ENCODE data around the gene TMEM115. TPM values are rescaled to one million over a fixed set of nuclear protein-coding genes. Genes with fewer than 3 reads are reported as not detected.

The TMEM115 gene
- 21.4 TPM for polyA plus RNA-seq (2013, experiment 1 of 2)
- polyA plus RNA-seq (2013, experiment 2 of 2), result 20.8 TPM

- Histone ChIP-seq H2AK5ac (ENCODE audit: low read depth, low read length) (peak within 1 kb of the TSS; percentile 79), H4K91ac (ENCODE audit: low read depth, low read length, poor library complexity) (no peak within 1 kb of the TSS), H2BK12ac (ENCODE audit: low read length) (no peak within 1 kb of the TSS), H3K9me3 (replicated peaks in 1 of 2; ENCODE audit: control insufficient read depth in 2 of 2, insufficient read depth in 1 of 2, low read depth in 1 of 2, low read length in 2 of 2) (no peaks in the 10 kb centered on the region), H3K4ac (ENCODE audit: low read length) (peak within 1 kb of the TSS; percentile 12), H3K4me3 (ENCODE audit: low read length in 2 of 2) (peak within 1 kb of the TSS; percentile 96), H2BK15ac (ENCODE audit: low read length) (no peak within 1 kb of the TSS), H3K18ac (ENCODE audit: low read length) (peak within 1 kb of the TSS; percentile 98), H3K27ac (replicated peaks; ENCODE audit: low read length) (no peak within 1 kb of the TSS), H3K9ac (ENCODE audit: low read depth, low read length, poor library complexity) (peak within 1 kb of the TSS; percentile 100), H2BK120ac (ENCODE audit: low read depth, low read length) (no peak within 1 kb of the TSS), H2AFZ (ENCODE audit: low read length) (peak within 1 kb of the TSS; percentile 92), H3K4me2 (ENCODE audit: insufficient read depth, low read length, poor library complexity, severe bottlenecking) (peak within 1 kb of the TSS; percentile 94), H3K27me3 (ENCODE audit: control insufficient read depth in 3 of 3, insufficient read depth in 3 of 3, low read depth in 1 of 3, low read length in 3 of 3) (peaks cover 0 to 19% (median 2%) of the 10 kb centered on the region in 3 experiments), H3K4me1 (ENCODE audit: control insufficient read depth in 2 of 2, insufficient read depth in 1 of 2, low read depth in 1 of 2, low read length in 2 of 2) (peaks cover 27 to 29% of the 10 kb centered on the region in 2 donors), H4K8ac (ENCODE audit: low read depth, low read length) (no peak within 1 kb of the TSS), H3K36me3 (replicated peaks in 1 of 2; ENCODE audit: control insufficient read depth in 2 of 2, insufficient read depth in 2 of 2, low read length in 2 of 2) (peaks cover 27 to 41% of the 10 kb centered on the region in 2 donors), H3K79me1 (ENCODE audit: low read depth, low read length) (peaks cover 15% of the 10 kb centered on the region), H3K23ac (ENCODE audit: low read depth, low read length, poor library complexity) (peak within 1 kb of the TSS; percentile 95), H2BK5ac (ENCODE audit: low read length) (peak within 1 kb of the TSS; percentile 40), H3K14ac (ENCODE audit: low read length) (peak within 1 kb of the TSS; percentile 87)
- no CpG with 5 or more reads among the region's 64 CpGs for WGBS, 2 donors (ENCODE audit: extremely low coverage in 2 of 2, insufficient read length in 2 of 2, insufficient replicate concordance in 1 of 2)
- peak; percentile 96 for DNase-seq (ENCODE audit: low spot score)
These were observed at the start of gene TMEM115 for GRCh38 chr3:50358911-50359759. Gene TMEM115, minus strand, starts transcription at chr3:50359521. Its CDS starts 458 bp downstream, at chr3:50359063.

DNA sequence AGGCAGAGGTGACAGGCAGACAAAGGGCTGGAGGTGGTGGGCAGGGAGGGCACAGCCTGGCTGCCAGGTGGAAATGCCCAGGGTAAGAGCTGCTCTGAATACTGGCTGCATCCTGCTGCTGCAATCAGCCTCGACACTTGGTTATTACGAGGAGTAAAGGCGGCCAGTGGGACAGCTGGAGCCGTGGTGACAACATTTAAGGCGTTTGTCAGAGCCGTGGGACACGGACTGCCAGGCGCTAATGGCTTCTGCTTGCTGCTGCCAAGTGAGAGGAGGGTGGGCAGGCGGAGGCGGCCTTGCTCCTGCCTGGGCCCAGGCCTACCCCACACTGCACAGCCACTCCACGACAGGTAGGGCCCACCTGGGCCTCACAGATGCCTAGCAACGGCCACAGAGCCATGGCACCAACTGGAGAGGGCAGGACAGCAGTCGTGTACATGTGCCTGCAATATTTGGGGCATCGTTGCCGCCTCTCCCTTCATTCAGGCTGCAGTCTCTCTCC is 49.2 kb upstream of the TMEM115 start:
- Histone ChIP-seq H2BK120ac (ENCODE audit: low read depth, low read length) (no peak overlapping the region), H3K18ac (ENCODE audit: low read length) (peak overlapping the region; percentile 34), H3K4ac (ENCODE audit: low read length) (no peak overlapping the region), H3K4me2 (ENCODE audit: insufficient read depth, low read length, poor library complexity, severe bottlenecking) (no peak overlapping the region), H3K9ac (ENCODE audit: low read depth, low read length, poor library complexity) (peak overlapping the region; percentile 45), H2BK12ac (ENCODE audit: low read length) (no peak overlapping the region), H3K27me3 (ENCODE audit: control insufficient read depth in 3 of 3, insufficient read depth in 3 of 3, low read depth in 1 of 3, low read length in 3 of 3) (peaks cover 0 to 39% (median 0%) of the 10 kb centered on the region in 3 experiments), H4K8ac (ENCODE audit: low read depth, low read length) (no peak overlapping the region), H3K14ac (ENCODE audit: low read length) (peak overlapping the region; percentile 65), H2BK5ac (ENCODE audit: low read length) (no peak overlapping the region), H3K23ac (ENCODE audit: low read depth, low read length, poor library complexity) (peak overlapping the region; percentile 38), H3K27ac (replicated peaks; ENCODE audit: low read length) (no peak overlapping the region), H2AK5ac (ENCODE audit: low read depth, low read length) (no peak overlapping the region), H2AFZ (ENCODE audit: low read length) (no peak overlapping the region), H3K9me3 (replicated peaks in 1 of 2; ENCODE audit: control insufficient read depth in 2 of 2, insufficient read depth in 1 of 2, low read depth in 1 of 2, low read length in 2 of 2) (peaks cover 0 to 2% of the 10 kb centered on the region in 2 donors), H3K79me1 (ENCODE audit: low read depth, low read length) (peaks cover 2% of the 10 kb centered on the region), H3K4me1 (ENCODE audit: control insufficient read depth in 2 of 2, insufficient read depth in 1 of 2, low read depth in 1 of 2, low read length in 2 of 2) (no peaks in the 10 kb centered on the region), H3K36me3 (replicated peaks in 1 of 2; ENCODE audit: control insufficient read depth in 2 of 2, insufficient read depth in 2 of 2, low read length in 2 of 2) (no peaks in the 10 kb centered on the region), H2BK15ac (ENCODE audit: low read length) (no peak overlapping the region), H4K91ac (ENCODE audit: low read depth, low read length, poor library complexity) (no peak overlapping the region), H3K4me3 (ENCODE audit: low read length in 2 of 2) (no peak overlapping the region)
- WGBS, 2 donors (ENCODE audit: extremely low coverage in 2 of 2, insufficient read length in 2 of 2, insufficient replicate concordance in 1 of 2), result no CpG with 5 or more reads among the region's 15 CpGs
- no peak for DNase-seq (ENCODE audit: low spot score)

DNA sequence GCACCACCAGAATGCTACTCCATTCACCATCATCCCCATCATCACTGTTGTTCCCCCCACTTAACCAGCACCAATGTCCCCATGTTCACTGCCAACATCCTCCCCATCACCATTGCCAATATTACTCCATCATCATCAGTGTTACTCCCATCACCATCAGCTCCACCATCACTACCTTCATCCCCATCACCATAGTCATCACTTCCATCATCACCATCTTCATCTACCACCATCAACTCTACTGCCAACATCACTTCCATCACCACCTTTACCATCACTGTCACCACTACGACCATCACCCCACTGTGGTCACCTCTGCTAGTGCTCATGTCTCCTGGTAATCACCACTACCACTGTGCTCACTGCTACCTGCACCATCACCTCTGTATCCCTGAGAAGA is 47.2 kb upstream of the TMEM115 start:
- H4K8ac ChIP-seq (ENCODE audit: low read depth, low read length), result no peak overlapping the region
- no peak overlapping the region for H3K9ac ChIP-seq (ENCODE audit: low read depth, low read length, poor library complexity)
- no peak for DNase-seq (ENCODE audit: low spot score)
- H3K27me3 ChIP-seq (ENCODE audit: control insufficient read depth in 3 of 3, insufficient read depth in 3 of 3, low read depth in 1 of 3, low read length in 3 of 3), result peaks cover 0 to 43% (median 0%) of the 10 kb centered on the region in 3 experiments
- H3K4me2 ChIP-seq (ENCODE audit: insufficient read depth, low read length, poor library complexity, severe bottlenecking), result no peak overlapping the region
- no peaks in the 10 kb centered on the region for H3K36me3 ChIP-seq (replicated peaks in 1 of 2; ENCODE audit: control insufficient read depth in 2 of 2, insufficient read depth in 2 of 2, low read length in 2 of 2)
- no peak overlapping the region for H3K18ac ChIP-seq (ENCODE audit: low read length)
- H3K9me3 ChIP-seq (replicated peaks in 1 of 2; ENCODE audit: control insufficient read depth in 2 of 2, insufficient read depth in 1 of 2, low read depth in 1 of 2, low read length in 2 of 2), result peaks cover 0 to 2% of the 10 kb centered on the region in 2 donors
- no peak overlapping the region for H3K27ac ChIP-seq (replicated peaks; ENCODE audit: low read length)
- H2BK5ac ChIP-seq (ENCODE audit: low read length), result no peak overlapping the region
- H2BK15ac ChIP-seq (ENCODE audit: low read length), result no peak overlapping the region
- no CpG with 5 or more reads among the region's 1 CpG for WGBS, 2 donors (ENCODE audit: extremely low coverage in 2 of 2, insufficient read length in 2 of 2, insufficient replicate concordance in 1 of 2)
- H3K4me3 ChIP-seq (ENCODE audit: low read length in 2 of 2), result no peak overlapping the region
- H3K23ac ChIP-seq (ENCODE audit: low read depth, low read length, poor library complexity), result no peak overlapping the region
- H3K4ac ChIP-seq (ENCODE audit: low read length), result no peak overlapping the region
- H2BK120ac ChIP-seq (ENCODE audit: low read depth, low read length), result no peak overlapping the region
- no peak overlapping the region for H4K91ac ChIP-seq (ENCODE audit: low read depth, low read length, poor library complexity)
- no peak overlapping the region for H2BK12ac ChIP-seq (ENCODE audit: low read length)
- no peak overlapping the region for H2AK5ac ChIP-seq (ENCODE audit: low read depth, low read length)
- H3K14ac ChIP-seq (ENCODE audit: low read length), result no peak overlapping the region
- no peak overlapping the region for H2AFZ ChIP-seq (ENCODE audit: low read length)
- no peaks in the 10 kb centered on the region for H3K4me1 ChIP-seq (ENCODE audit: control insufficient read depth in 2 of 2, insufficient read depth in 1 of 2, low read depth in 1 of 2, low read length in 2 of 2)
- peaks cover 2% of the 10 kb centered on the region for H3K79me1 ChIP-seq (ENCODE audit: low read depth, low read length)

DNA sequence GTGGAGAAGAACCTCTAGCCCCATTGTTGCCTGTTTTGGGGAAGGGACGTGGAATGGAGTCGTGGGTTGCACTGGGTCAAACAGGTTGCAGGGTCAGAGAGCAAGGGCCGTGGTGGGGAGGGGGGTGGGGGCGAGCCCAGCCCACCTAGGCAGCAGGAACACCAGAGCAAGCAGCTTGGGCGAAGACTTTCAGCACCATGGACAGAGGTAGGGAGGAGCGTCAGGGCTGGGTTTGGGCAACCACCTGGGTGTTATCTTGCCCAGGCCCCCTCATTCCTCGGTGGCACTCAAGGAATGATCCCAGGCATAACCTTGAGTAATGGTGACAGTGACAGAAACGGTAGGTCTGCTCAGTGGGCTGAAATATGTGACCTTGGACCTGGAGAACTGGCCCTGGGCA is 45.9 kb upstream of the TMEM115 start:
- no CpG with 5 or more reads among the region's 8 CpGs for WGBS, 2 donors (ENCODE audit: extremely low coverage in 2 of 2, insufficient read length in 2 of 2, insufficient replicate concordance in 1 of 2)
- no peak overlapping the region for H2BK5ac ChIP-seq (ENCODE audit: low read length)
- H3K36me3 ChIP-seq (replicated peaks in 1 of 2; ENCODE audit: control insufficient read depth in 2 of 2, insufficient read depth in 2 of 2, low read length in 2 of 2), result no peaks in the 10 kb centered on the region
- no peak overlapping the region for H2BK120ac ChIP-seq (ENCODE audit: low read depth, low read length)
- H3K4me1 ChIP-seq (ENCODE audit: control insufficient read depth in 2 of 2, insufficient read depth in 1 of 2, low read depth in 1 of 2, low read length in 2 of 2), result no peaks in the 10 kb centered on the region
- H3K79me1 ChIP-seq (ENCODE audit: low read depth, low read length), result peaks cover 5% of the 10 kb centered on the region
- peaks cover 0 to 37% (median 0%) of the 10 kb centered on the region in 3 experiments for H3K27me3 ChIP-seq (ENCODE audit: control insufficient read depth in 3 of 3, insufficient read depth in 3 of 3, low read depth in 1 of 3, low read length in 3 of 3)
- H2AK5ac ChIP-seq (ENCODE audit: low read depth, low read length), result no peak overlapping the region
- no peak overlapping the region for H3K4me2 ChIP-seq (ENCODE audit: insufficient read depth, low read length, poor library complexity, severe bottlenecking)
- H3K18ac ChIP-seq (ENCODE audit: low read length), result no peak overlapping the region
- no peak overlapping the region for H2AFZ ChIP-seq (ENCODE audit: low read length)
- H2BK12ac ChIP-seq (ENCODE audit: low read length), result no peak overlapping the region
- no peak overlapping the region for H3K9ac ChIP-seq (ENCODE audit: low read depth, low read length, poor library complexity)
- H4K91ac ChIP-seq (ENCODE audit: low read depth, low read length, poor library complexity), result no peak overlapping the region
- H3K14ac ChIP-seq (ENCODE audit: low read length), result no peak overlapping the region
- no peak overlapping the region for H3K23ac ChIP-seq (ENCODE audit: low read depth, low read length, poor library complexity)
- H3K27ac ChIP-seq (replicated peaks; ENCODE audit: low read length), result no peak overlapping the region
- H4K8ac ChIP-seq (ENCODE audit: low read depth, low read length), result no peak overlapping the region
- DNase-seq (ENCODE audit: low spot score), result peak; percentile 76
- H2BK15ac ChIP-seq (ENCODE audit: low read length), result no peak overlapping the region
- H3K4me3 ChIP-seq (ENCODE audit: low read length in 2 of 2), result no peak overlapping the region
- H3K9me3 ChIP-seq (replicated peaks in 1 of 2; ENCODE audit: control insufficient read depth in 2 of 2, insufficient read depth in 1 of 2, low read depth in 1 of 2, low read length in 2 of 2), result no peaks in the 10 kb centered on the region
- no peak overlapping the region for H3K4ac ChIP-seq (ENCODE audit: low read length)

Measured in neuronal stem cell (in vitro differentiated cells).